ENCODE measurements around the gene NOXO1. TPM values are rescaled to one million over a fixed set of nuclear protein-coding genes. Genes with fewer than 3 reads are reported as not detected.
"Not testable (repeated sequence)": the region's sequence is repeated elsewhere in the genome, so short reads cannot be mapped to it uniquely, and the experiment has no call there.

Gene NOXO1
- total and polyA plus RNA-seq, 8 donors: 0.35 to 1.6 (median 0.58) TPM; not detected in 1

DNA sequence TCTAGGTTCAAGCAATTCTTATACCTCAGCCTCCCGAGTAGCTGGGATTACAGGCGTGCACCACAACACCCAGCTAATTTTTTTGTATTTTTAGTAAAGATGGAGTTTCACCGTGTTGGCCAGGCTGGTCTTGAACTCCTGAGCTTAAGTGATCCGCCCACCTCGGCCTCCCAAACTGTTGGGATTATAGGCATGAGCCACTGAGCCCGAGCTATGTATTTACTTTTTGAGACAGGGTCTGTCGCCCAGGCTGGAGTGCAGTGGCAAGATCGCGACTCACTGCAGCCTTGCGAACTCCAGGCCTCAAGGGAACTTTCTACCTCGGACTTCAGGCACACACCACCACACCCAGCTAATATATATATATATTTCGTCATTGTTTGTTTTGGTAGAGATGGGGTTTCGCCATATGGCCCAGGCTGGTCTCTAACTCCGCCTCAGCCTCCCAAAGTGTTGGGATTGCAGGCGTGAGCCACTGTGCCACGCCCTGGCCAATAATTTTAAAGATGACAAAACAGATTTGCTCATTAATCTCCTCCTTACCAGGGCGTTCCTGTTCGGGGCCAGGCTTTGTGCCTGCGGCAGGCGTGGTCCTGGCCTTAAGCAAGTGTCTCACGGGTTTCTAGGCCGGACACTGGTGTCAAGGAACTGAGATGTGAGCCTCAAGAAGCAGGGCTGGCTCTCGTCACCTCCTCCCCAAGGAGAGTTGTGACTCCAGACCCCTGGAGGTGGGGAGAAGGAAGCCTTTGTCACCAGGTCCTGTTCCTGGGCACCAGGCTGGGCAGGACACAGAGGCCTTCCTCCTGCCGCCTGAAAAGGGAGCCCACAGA lies 34.1 kb upstream of the NOXO1 start:
- intact Hi-C loops (cut with DNase I): no loop called here
- no peak for FAIRE-seq
- Histone ChIP-seq H3K36me3 (no peaks in the 10 kb centered on the region), H3K27ac (no peak overlapping the region), H3K27me3 (peaks cover 0 to 5% (median 0%) of the 10 kb centered on the region in 4 donors), H3K4me3 (no peak overlapping the region), H3K9me3 (no peaks in the 10 kb centered on the region), H3K4me1 (peaks cover under 1 to 8% (median 1%) of the 10 kb centered on the region in 3 donors)
- WGBS, 2 donors: 84 to 87% methylated on average over 24 of the region's 24 CpGs
- peak in 2 of 4 donors; percentile 11 to 28 for ATAC-seq
- TF ChIP-seq, protein P1, sequence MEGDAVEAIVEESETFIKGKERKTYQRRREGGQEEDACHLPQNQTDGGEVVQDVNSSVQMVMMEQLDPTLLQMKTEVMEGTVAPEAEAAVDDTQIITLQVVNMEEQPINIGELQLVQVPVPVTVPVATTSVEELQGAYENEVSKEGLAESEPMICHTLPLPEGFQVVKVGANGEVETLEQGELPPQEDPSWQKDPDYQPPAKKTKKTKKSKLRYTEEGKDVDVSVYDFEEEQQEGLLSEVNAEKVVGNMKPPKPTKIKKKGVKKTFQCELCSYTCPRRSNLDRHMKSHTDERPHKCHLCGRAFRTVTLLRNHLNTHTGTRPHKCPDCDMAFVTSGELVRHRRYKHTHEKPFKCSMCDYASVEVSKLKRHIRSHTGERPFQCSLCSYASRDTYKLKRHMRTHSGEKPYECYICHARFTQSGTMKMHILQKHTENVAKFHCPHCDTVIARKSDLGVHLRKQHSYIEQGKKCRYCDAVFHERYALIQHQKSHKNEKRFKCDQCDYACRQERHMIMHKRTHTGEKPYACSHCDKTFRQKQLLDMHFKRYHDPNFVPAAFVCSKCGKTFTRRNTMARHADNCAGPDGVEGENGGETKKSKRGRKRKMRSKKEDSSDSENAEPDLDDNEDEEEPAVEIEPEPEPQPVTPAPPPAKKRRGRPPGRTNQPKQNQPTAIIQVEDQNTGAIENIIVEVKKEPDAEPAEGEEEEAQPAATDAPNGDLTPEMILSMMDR (IDR thresholded peaks at IDR 0.05): no peak
- DNase-seq: no peak

DNA sequence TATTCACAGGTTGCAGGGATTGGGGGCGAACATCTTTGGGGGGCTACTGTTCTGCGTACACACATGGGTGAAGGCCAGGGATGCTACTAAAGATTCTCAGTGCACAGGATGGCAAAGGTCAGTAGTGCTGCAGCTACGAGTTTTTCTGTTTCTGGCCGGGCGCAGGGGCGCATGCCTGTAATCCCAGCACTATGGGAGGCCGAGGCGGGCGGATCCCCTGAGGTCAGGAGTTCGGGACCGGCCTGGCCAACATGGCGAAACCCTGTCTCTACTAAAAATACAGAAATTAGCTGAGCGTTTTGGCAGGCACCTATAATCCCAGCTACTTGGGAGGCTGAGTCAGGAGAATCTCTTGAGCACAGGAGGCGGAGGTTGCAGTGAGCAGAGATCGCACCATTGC lies 32.3 kb upstream of the NOXO1 start:
- no peak overlapping the region for H3K4me3 ChIP-seq
- TF ChIP-seq, protein P1 (IDR thresholded peaks at IDR 0.05): no peak
- intact Hi-C loops (cut with DNase I): no loop called here
- H3K27ac ChIP-seq: no peak overlapping the region
- no peaks in the 10 kb centered on the region for H3K9me3 ChIP-seq
- H3K36me3 ChIP-seq: no peaks in the 10 kb centered on the region
- no peaks in the 10 kb centered on the region for H3K27me3 ChIP-seq
- peaks cover 0 to 5% (median 0%) of the 10 kb centered on the region in 3 donors for H3K4me1 ChIP-seq
- WGBS, 2 donors: 88 to 89% methylated on average over 15 of the region's 15 CpGs
- ATAC-seq (no peak), FAIRE-seq (no peak), DNase-seq (no peak)

- peaks cover 8 to 17% (median 17%) of the 10 kb centered on the region in 3 donors for H3K4me1 ChIP-seq
- intact Hi-C loops (cut with DNase I); H3K4me3 ChIP-seq; H3K36me3 ChIP-seq; H3K9me3 ChIP-seq; H3K27me3 ChIP-seq; H3K27ac ChIP-seq; ATAC-seq; FAIRE-seq: not testable (repeated sequence)
- peak in 1 of 6 donors; percentile 12 for DNase-seq
- WGBS, 2 donors: 91% methylated on average over 9 of the region's 9 CpGs
Measured at GRCh38 chr16:2011726-2012125, 30.5 kb upstream of the NOXO1 start.

- WGBS, 2 donors: 3% methylated on average over 46 to 52 of the region's 52 CpGs
- H3K27ac ChIP-seq: peak within 1 kb of the TSS; percentile 70 to 90 (median 82)
- ATAC-seq (peak; percentile 82 to 92 (median 90)), FAIRE-seq (no peak), DNase-seq (peak; percentile 75 to 92 (median 84))
- H3K4me1 ChIP-seq: peaks cover 17 to 27% (median 24%) of the 10 kb centered on the region in 3 donors
- H3K27me3 ChIP-seq: no peaks in the 10 kb centered on the region
- no peaks in the 10 kb centered on the region for H3K36me3 ChIP-seq
- TF ChIP-seq, protein P1 (IDR thresholded peaks at IDR 0.05): no peak
- intact Hi-C loops (cut with DNase I): no loop called here
- no peaks in the 10 kb centered on the region for H3K9me3 ChIP-seq
- peak within 1 kb of the TSS; percentile 81 to 100 (median 98) for H3K4me3 ChIP-seq
Measured at GRCh38 chr16:2009791-2010510, 28.7 kb upstream of the NOXO1 start, which contains the start of gene ZNF598. ZNF598 (minus strand) TSS chr16:2009821.

GRCh38 chr16:2009164-2009711 lies 28.0 kb upstream of the NOXO1 start:
- 0 to 1% methylated on average over 41 to 55 of the region's 55 CpGs for WGBS, 2 donors
- Histone ChIP-seq H3K27me3 (no peaks in the 10 kb centered on the region), H3K27ac (peak overlapping the region; percentile 69 to 90 (median 76)), H3K4me1 (peaks cover 22 to 34% (median 30%) of the 10 kb centered on the region in 3 donors), H3K4me3 (peak overlapping the region; percentile 81 to 100 (median 98)), H3K9me3 (no peaks in the 10 kb centered on the region), H3K36me3 (no peaks in the 10 kb centered on the region)
- intact Hi-C loops (cut with DNase I): no loop called here
- ATAC-seq (peak in 1 of 4 donors; percentile 1), FAIRE-seq (no peak), DNase-seq (peak; percentile 23 to 85 (median 56))
- TF ChIP-seq, protein P1 (IDR thresholded peaks at IDR 0.05): no peak

All from pancreas (tissue), 10 donors.